DOHH2 (cell line): ENCODE results near the gene FCER1G.
A peak's percentile ranks its signal among the peaks of the same experiment; 100 is the strongest.

Source experiments
- H3F3A ChIP-seq: fragments of 200-600 bp; sonication (generic), shearing (Covaris generic); 2 replicates; pipeline ENCODE4 v1.6.0; 2016; ENCODE audit warnings: antibody characterized with exemption, mild to moderate bottlenecking; ENCODE audit not compliant: control insufficient read depth, insufficient read depth
- H3K27ac ChIP-seq: fragments of 200-600 bp; sonication (generic); 2 replicates; pipeline ENCODE4 v1.5.1; 2014; ENCODE audit warnings: low read depth, mild to moderate bottlenecking, low read length, moderate library complexity
- H3K27me3 ChIP-seq: fragments of 200-600 bp; sonication (generic); 2 replicates; pipeline ENCODE4 v1.6.1; 2014; ENCODE audit warnings: mild to moderate bottlenecking, low read length, mixed read lengths; ENCODE audit not compliant: control insufficient read depth
- H3K36me3 ChIP-seq: fragments of 200-600 bp; sonication (generic); 2 replicates; pipeline ENCODE4 v1.6.1; 2014; ENCODE audit warnings: mild to moderate bottlenecking, low read length, moderate library complexity, mixed read lengths; ENCODE audit not compliant: control insufficient read depth
- H3K4me1 ChIP-seq: fragments of 200-600 bp; sonication (generic); 2 replicates; pipeline ENCODE4 v1.6.1; 2014; ENCODE audit warnings: mild to moderate bottlenecking, low read length, mixed read lengths; ENCODE audit not compliant: control insufficient read depth
- H3K4me2 ChIP-seq: fragments of 200-600 bp; sonication (generic); 2 replicates; pipeline ENCODE4 v1.6.0; 2014; ENCODE audit warnings: mild to moderate bottlenecking, low read length, moderate library complexity
- H3K4me3 ChIP-seq: fragments of 200-600 bp; sonication (generic); 2 replicates; pipeline ENCODE4 v1.5.1; 2014; ENCODE audit warnings: mild to moderate bottlenecking, low read length, mixed read lengths
- H3K79me2 ChIP-seq: fragments of 200-600 bp; sonication (generic); 2 replicates; pipeline ENCODE4 v1.6.1; 2014; ENCODE audit warnings: mild to moderate bottlenecking, low read length, mixed read lengths; ENCODE audit not compliant: control insufficient read depth
- H3K9me2 ChIP-seq: fragments of 200-600 bp; sonication (generic); replicated peaks from 2 replicates; pipeline ENCODE4 v1.6.1; 2014; ENCODE audit warnings: mild to moderate bottlenecking, low read length, mixed read lengths; ENCODE audit not compliant: control insufficient read depth
- H3K9me3 ChIP-seq: fragments of 200-600 bp; sonication (generic); 2 replicates; pipeline ENCODE4 v1.6.1; 2014; ENCODE audit warnings: antibody characterized with exemption, low read length, mixed read lengths; ENCODE audit not compliant: control insufficient read depth, insufficient read depth
- H4K20me1 ChIP-seq: fragments of 200-600 bp; sonication (generic); 2 replicates; pipeline ENCODE4 v1.6.0; 2014; ENCODE audit warnings: low read depth, mild to moderate bottlenecking, antibody characterized with exemption, low read length, moderate library complexity; ENCODE audit not compliant: control insufficient read depth, insufficient read depth
- CTCF ChIP-seq: fragments of 200-600 bp; sonication (generic); IDR thresholded peaks from one replicate; pipeline ENCODE4 v1.5.1; 2014; ENCODE audit warnings: antibody characterized with exemption, mild to moderate bottlenecking, low read depth, low read length; ENCODE audit not compliant: poor library complexity, severe bottlenecking
- EZH2phosphoT487 ChIP-seq: fragments of 200-600 bp; sonication (generic); IDR thresholded peaks from 2 replicates; pipeline ENCODE4 v1.6.1; 2017; ENCODE audit warnings: borderline replicate concordance, mild to moderate bottlenecking, antibody characterized with exemption, low read length, moderate library complexity, mixed read lengths

Gene FCER1G

DNA sequence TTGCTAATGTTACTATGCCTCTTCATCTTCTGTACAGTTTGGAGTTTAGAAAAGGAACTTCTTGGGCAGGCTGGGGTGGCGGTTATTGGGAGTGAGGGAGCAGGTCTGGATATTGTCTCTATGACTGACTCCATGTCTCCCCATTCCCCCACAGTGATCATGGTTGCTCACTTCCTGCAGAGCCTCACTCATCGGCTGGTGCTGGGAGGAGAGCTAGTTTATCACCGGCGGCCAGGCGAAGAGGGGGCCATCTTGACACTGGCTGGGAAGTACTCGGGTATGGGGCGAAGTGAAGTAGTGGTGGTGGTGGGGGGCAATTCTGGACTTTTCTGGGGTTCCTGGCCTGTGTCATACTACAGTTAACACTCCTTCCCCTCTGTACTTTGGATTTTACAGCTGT is 12.9 kb downstream of the FCER1G start:
- Histone ChIP-seq H3K4me2 (peak overlapping the region; percentile 81), H3K4me3 (peak overlapping the region; percentile 81), H3K27me3 (no peaks in the 10 kb centered on the region), H3K27ac (peak overlapping the region; percentile 38), H3K79me2 (peaks cover 11% of the 10 kb centered on the region), H3K36me3 (peaks cover 30% of the 10 kb centered on the region), H3F3A (no peaks in the 10 kb centered on the region), H3K4me1 (peaks cover 24% of the 10 kb centered on the region), H3K9me2 (no peaks in the 10 kb centered on the region), H4K20me1 (no peaks in the 10 kb centered on the region), H3K9me3 (no peaks in the 10 kb centered on the region)
- TF ChIP-seq EZH2phosphoT487: no peak
- TF ChIP-seq CTCF: no peak

DNA sequence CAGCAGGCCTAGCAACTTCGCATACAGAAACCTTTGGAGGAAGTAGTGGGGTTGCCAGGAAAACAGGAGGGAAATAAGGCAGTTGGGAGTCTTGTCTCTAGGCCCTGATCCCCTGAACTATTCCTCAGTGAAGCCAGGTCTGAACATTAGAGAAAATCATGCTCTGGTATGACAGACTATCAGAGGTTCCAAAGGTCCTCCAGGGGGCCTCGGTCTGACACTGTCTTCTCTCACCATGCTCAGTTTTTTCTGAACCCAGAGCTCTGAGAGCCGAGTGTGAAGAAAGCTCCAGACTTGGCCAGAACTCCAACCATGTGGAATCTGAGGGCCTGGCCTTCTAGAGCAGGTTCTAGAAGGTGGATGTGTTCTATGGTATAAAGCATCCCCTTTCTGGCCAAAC is 14.8 kb downstream of the FCER1G start:
- no peak overlapping the region for H3K27ac ChIP-seq
- H3K9me2 ChIP-seq: no peaks in the 10 kb centered on the region
- peaks cover 11% of the 10 kb centered on the region for H3K79me2 ChIP-seq
- H3K4me2 ChIP-seq: no peak overlapping the region
- no peak overlapping the region for H3K4me3 ChIP-seq
- no peak for TF ChIP-seq EZH2phosphoT487
- no peak for TF ChIP-seq CTCF
- peaks cover 24% of the 10 kb centered on the region for H3K4me1 ChIP-seq
- H3F3A ChIP-seq: no peaks in the 10 kb centered on the region
- no peaks in the 10 kb centered on the region for H3K27me3 ChIP-seq
- peaks cover 30% of the 10 kb centered on the region for H3K36me3 ChIP-seq
- no peaks in the 10 kb centered on the region for H3K9me3 ChIP-seq
- no peaks in the 10 kb centered on the region for H4K20me1 ChIP-seq

GRCh38 chr1:161230762-161231161 is 15.7 kb downstream of the FCER1G start:
- Histone ChIP-seq H4K20me1 (no peaks in the 10 kb centered on the region), H3K9me2 (no peaks in the 10 kb centered on the region), H3K27me3 (no peaks in the 10 kb centered on the region), H3K9me3 (no peaks in the 10 kb centered on the region), H3K27ac (no peak overlapping the region), H3K4me1 (peaks cover 17% of the 10 kb centered on the region), H3K36me3 (peaks cover 30% of the 10 kb centered on the region), H3F3A (no peaks in the 10 kb centered on the region), H3K4me3 (no peak overlapping the region), H3K79me2 (peaks cover 11% of the 10 kb centered on the region), H3K4me2 (no peak overlapping the region)
- TF ChIP-seq CTCF: no peak
- no peak for TF ChIP-seq EZH2phosphoT487

DNA sequence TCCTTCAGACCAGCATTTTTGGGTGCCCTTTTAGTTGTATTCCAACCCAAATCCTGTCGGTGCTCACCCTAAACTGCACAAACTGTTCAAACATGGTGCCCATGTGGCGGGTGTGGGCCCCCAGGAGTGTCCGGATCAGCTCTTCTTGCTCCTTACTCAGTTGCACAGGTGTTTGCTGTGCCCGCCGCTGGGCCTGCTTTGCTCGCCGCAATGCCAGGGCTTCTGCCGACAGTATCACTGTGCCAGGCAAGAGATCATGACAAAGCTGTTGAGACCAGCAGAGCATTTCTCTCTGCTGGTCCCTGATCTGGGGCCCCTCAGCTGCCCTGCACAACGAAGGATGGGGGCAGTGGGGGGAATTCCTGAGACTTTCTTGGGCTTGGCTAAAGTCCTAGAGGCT is 18.0 kb downstream of the FCER1G start:
- Histone ChIP-seq H3K4me1 (peaks cover 1% of the 10 kb centered on the region), H3F3A (no peaks in the 10 kb centered on the region), H3K27ac (no peak overlapping the region), H3K9me3 (no peaks in the 10 kb centered on the region), H3K4me2 (no peak overlapping the region), H3K4me3 (no peak overlapping the region), H3K9me2 (no peaks in the 10 kb centered on the region), H4K20me1 (no peaks in the 10 kb centered on the region), H3K36me3 (peaks cover 26% of the 10 kb centered on the region), H3K79me2 (no peaks in the 10 kb centered on the region; the same call in 1 of the 2 replicates), H3K27me3 (0 out of 2 replicates have a peak, but pooled peaks cover 3% of the 10 kb centered on the region)
- TF ChIP-seq CTCF (no peak), EZH2phosphoT487 (no peak)
